ENCODE measurements around the gene TAPBP.

TAPBP gene

GRCh38 chr6:33335916-33336315 lies 22.0 kb upstream of the TAPBP start:
- DNase-seq (ENCODE audit: low spot score in 2 of 2) (no peak), ATAC-seq (ENCODE audit: low read depth) (no peak)
- no peaks in the 10 kb centered on the region for H3K36me3 Mint-ChIP-seq
- H3K4me1 Mint-ChIP-seq, result peaks cover 24% of the 10 kb centered on the region
- no peaks in the 10 kb centered on the region for H3K27me3 Mint-ChIP-seq
- no peak overlapping the region for H3K4me3 Mint-ChIP-seq
- no peak overlapping the region for H3K27ac Mint-ChIP-seq
- H3K9me3 Mint-ChIP-seq, result no peaks in the 10 kb centered on the region

- no peaks in the 10 kb centered on the region for H3K9me3 Mint-ChIP-seq
- H3K27ac Mint-ChIP-seq, result no peak overlapping the region
- no peaks in the 10 kb centered on the region for H3K27me3 Mint-ChIP-seq
- H3K4me1 Mint-ChIP-seq, result peaks cover 21% of the 10 kb centered on the region
- no peak for DNase-seq (ENCODE audit: low spot score in 2 of 2)
- no peaks in the 10 kb centered on the region for H3K36me3 Mint-ChIP-seq
- no peak for ATAC-seq (ENCODE audit: low read depth)
- no peak overlapping the region for H3K4me3 Mint-ChIP-seq
Observed at GRCh38 chr6:33333666-33334065, 19.8 kb upstream of the TAPBP start.

DNA sequence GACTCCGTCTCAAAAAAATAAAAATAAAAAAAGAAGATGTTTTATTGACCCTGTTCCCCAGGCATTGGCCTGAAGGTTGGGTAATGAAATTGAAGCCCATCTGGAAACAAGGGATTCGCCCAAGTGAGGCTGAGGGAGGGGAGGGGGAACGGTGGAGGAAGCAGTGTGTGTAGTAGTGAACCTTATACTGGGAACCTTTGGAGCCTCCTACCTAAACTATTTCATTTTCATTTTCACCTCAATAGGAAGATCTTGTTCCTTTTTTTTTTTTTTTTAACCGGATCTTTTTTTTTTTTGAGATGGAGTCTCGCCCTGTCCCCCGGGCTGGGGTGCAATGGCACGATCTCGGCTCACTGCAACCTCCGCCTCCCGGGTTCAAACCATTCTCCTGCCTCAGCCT lies 16.9 kb upstream of the TAPBP start:
- DNase-seq (ENCODE audit: low spot score in 2 of 2) (no peak), ATAC-seq (ENCODE audit: low read depth) (peak; percentile 59)
- Mint-ChIP-seq H3K27ac (no peak overlapping the region), H3K36me3 (no peaks in the 10 kb centered on the region), H3K4me3 (peak overlapping the region; percentile 29), H3K27me3 (no peaks in the 10 kb centered on the region), H3K9me3 (no peaks in the 10 kb centered on the region), H3K4me1 (peaks cover 23% of the 10 kb centered on the region)

DNA sequence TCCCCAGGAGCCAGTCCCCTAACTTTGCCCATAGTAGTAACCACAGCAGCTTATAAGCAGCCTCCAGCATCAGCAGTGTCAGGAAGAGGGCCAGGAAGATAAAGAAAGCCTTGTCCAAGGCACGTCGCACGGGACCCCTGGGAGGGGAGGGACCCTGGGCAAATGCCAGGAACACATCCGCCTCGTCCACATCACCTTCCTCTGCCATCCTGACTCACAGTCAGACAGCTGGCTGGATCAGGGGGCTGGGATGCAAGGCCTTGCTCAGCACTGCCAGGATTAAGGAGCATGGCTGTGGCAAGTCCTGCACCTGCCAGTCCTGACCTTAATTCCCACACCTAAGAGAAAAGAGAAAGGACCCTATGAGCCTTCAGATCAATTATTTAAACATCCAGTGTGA lies 15.2 kb upstream of the TAPBP start:
- Mint-ChIP-seq H3K4me1 (peaks cover 23% of the 10 kb centered on the region), H3K27ac (peak overlapping the region; percentile 16), H3K36me3 (no peaks in the 10 kb centered on the region), H3K27me3 (no peaks in the 10 kb centered on the region), H3K9me3 (no peaks in the 10 kb centered on the region), H3K4me3 (no peak overlapping the region)
- DNase-seq (ENCODE audit: low spot score in 2 of 2) (no peak), ATAC-seq (ENCODE audit: low read depth) (no peak)

DNA sequence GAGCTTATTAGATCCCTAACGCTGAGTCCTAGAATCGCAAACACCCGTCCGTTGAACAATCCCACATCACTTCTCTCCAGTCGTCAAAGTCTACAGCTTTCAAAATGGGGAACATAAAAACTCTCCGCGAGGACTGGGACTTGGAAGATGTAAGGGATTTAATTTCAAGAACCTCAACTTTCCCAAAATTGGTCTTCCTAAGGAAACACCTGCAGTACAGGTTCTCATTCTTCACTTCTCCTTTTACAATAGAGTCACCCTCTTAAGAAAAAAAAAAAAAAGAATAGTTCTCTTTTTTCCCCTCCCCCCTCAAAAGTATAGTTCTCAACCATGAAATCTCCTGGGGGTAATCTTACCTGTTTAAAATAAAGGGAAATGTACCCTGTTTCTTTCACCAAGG lies 10.2 kb upstream of the TAPBP start:
- ATAC-seq (ENCODE audit: low read depth), result peak; percentile 56
- Mint-ChIP-seq H3K27ac (peak overlapping the region; percentile 91), H3K4me3 (peak overlapping the region; percentile 98), H3K4me1 (peaks cover 41% of the 10 kb centered on the region), H3K9me3 (no peaks in the 10 kb centered on the region), H3K27me3 (no peaks in the 10 kb centered on the region), H3K36me3 (peaks cover 21% of the 10 kb centered on the region)
- DNase-seq (ENCODE audit: low spot score in 2 of 2), result peak in 1 of 2 donors; percentile 68

DNA sequence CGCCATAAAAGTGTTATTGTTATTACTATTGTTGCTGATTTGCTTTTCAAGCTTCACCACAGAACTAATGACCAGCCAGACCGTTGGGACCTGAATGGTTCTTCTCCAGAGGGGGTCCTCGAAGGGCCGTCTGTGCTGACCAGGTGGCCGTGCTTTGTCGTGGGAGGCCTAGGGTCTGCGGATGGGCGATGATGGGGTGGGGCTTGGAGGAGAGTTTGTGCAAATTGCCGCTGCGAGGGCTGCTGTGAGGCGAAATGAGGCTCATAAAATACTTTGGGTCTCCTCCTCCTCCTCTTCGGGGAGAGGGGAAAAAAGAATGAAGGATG lies 9.7 kb upstream of the TAPBP start:
- ATAC-seq (ENCODE audit: low read depth) (no peak), DNase-seq (ENCODE audit: low spot score in 2 of 2) (no peak)
- H3K27me3 Mint-ChIP-seq, result no peaks in the 10 kb centered on the region
- no peaks in the 10 kb centered on the region for H3K9me3 Mint-ChIP-seq
- H3K4me1 Mint-ChIP-seq, result peaks cover 43% of the 10 kb centered on the region
- H3K36me3 Mint-ChIP-seq, result peaks cover 25% of the 10 kb centered on the region
- H3K27ac Mint-ChIP-seq, result peak overlapping the region; percentile 91
- peak overlapping the region; percentile 98 for H3K4me3 Mint-ChIP-seq

GRCh38 chr6:33321227-33321626 lies 7.3 kb upstream of the TAPBP start:
- Mint-ChIP-seq H3K27ac (peak overlapping the region; percentile 91), H3K4me3 (peak overlapping the region; percentile 84), H3K9me3 (no peaks in the 10 kb centered on the region), H3K4me1 (peaks cover 54% of the 10 kb centered on the region), H3K36me3 (peaks cover 30% of the 10 kb centered on the region), H3K27me3 (no peaks in the 10 kb centered on the region)
- ATAC-seq (ENCODE audit: low read depth), result no peak
- DNase-seq (ENCODE audit: low spot score in 2 of 2), result no peak

GRCh38 chr6:33320315-33321181 lies 6.7 kb upstream of the TAPBP start:
- Mint-ChIP-seq H3K4me3 (peak overlapping the region; percentile 84), H3K36me3 (peaks cover 31% of the 10 kb centered on the region), H3K27ac (no peak overlapping the region), H3K4me1 (peaks cover 57% of the 10 kb centered on the region), H3K27me3 (no peaks in the 10 kb centered on the region), H3K9me3 (no peaks in the 10 kb centered on the region)
- ATAC-seq (ENCODE audit: low read depth), result no peak
- DNase-seq (ENCODE audit: low spot score in 2 of 2), result no peak

GRCh38 chr6:33319939-33320314 lies 6.0 kb upstream of the TAPBP start:
- no peaks in the 10 kb centered on the region for H3K9me3 Mint-ChIP-seq
- H3K36me3 Mint-ChIP-seq, result peaks cover 31% of the 10 kb centered on the region
- H3K27ac Mint-ChIP-seq, result no peak overlapping the region
- no peak for DNase-seq (ENCODE audit: low spot score in 2 of 2)
- H3K4me1 Mint-ChIP-seq, result peaks cover 63% of the 10 kb centered on the region
- ATAC-seq (ENCODE audit: low read depth), result no peak
- H3K27me3 Mint-ChIP-seq, result no peaks in the 10 kb centered on the region
- H3K4me3 Mint-ChIP-seq, result peak overlapping the region; percentile 60

DNA sequence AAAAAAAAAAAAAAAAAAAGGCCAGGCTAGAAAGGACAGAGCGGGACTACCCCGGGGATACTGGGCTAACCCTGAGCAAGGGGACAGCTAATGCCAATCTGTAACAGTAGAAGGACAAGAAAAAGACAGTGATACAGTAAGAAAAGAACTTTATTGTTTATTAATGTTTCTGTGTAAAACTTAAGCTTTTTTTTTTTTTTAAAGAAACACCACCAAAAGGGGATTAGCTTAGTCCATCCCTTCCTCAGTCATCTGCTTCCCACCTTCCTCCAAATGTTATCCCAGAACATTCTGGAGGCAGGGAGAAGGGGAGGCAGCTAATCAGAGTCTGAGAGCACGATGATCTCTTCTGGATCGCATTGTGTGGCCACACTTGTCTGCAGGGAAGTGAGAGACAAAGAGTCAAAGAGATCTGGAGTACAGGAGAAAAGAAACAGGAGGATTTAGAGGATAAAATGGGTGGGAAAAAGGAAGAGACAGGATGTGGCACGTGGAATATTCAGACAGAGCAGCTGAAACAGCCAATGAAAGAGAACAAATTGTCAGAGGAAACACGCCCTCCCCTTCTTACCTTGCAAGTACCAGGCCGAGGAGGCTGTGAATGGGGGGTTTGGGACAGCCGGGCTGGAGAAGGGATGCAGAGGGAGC lies 4.7 kb upstream of the TAPBP start:
- Mint-ChIP-seq H3K27ac (peak overlapping the region; percentile 100), H3K9me3 (no peaks in the 10 kb centered on the region), H3K36me3 (peaks cover 31% of the 10 kb centered on the region), H3K4me1 (peaks cover 61% of the 10 kb centered on the region), H3K27me3 (no peaks in the 10 kb centered on the region), H3K4me3 (peak overlapping the region; percentile 99)
- ATAC-seq (ENCODE audit: low read depth) (no peak), DNase-seq (ENCODE audit: low spot score in 2 of 2) (no peak)

- Mint-ChIP-seq H3K36me3 (peaks cover 34% of the 10 kb centered on the region), H3K9me3 (no peaks in the 10 kb centered on the region), H3K4me1 (peaks cover 60% of the 10 kb centered on the region), H3K27ac (peak within 1 kb of the TSS; percentile 100), H3K4me3 (peak within 1 kb of the TSS; percentile 99), H3K27me3 (no peaks in the 10 kb centered on the region)
- DNase-seq (ENCODE audit: low spot score in 2 of 2) (peak; percentile 91 to 94), ATAC-seq (ENCODE audit: low read depth) (peak; percentile 46)
Observed at GRCh38 chr6:33317669-33318425, 4.0 kb upstream of the TAPBP start, which contains the start of gene ZBTB22. ZBTB22 (minus strand) TSS chr6:33317744; CDS start chr6:33316916, 828 bp downstream.

DNA sequence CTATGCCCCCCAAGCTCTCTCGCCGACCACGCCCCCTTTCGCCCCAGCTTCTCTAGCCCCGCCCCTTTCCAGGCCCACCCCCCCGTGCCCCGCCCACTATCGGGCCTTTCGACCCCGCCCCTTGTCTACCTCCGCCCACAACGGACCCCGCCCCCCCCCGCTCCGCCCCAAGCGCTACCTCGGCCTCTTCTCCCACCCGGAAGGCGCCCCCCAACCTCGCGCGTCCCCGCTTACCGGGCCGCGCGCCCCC lies 3.5 kb upstream of the TAPBP start:
- peaks cover 37% of the 10 kb centered on the region for H3K36me3 Mint-ChIP-seq
- no peak for DNase-seq (ENCODE audit: low spot score in 2 of 2)

DNA sequence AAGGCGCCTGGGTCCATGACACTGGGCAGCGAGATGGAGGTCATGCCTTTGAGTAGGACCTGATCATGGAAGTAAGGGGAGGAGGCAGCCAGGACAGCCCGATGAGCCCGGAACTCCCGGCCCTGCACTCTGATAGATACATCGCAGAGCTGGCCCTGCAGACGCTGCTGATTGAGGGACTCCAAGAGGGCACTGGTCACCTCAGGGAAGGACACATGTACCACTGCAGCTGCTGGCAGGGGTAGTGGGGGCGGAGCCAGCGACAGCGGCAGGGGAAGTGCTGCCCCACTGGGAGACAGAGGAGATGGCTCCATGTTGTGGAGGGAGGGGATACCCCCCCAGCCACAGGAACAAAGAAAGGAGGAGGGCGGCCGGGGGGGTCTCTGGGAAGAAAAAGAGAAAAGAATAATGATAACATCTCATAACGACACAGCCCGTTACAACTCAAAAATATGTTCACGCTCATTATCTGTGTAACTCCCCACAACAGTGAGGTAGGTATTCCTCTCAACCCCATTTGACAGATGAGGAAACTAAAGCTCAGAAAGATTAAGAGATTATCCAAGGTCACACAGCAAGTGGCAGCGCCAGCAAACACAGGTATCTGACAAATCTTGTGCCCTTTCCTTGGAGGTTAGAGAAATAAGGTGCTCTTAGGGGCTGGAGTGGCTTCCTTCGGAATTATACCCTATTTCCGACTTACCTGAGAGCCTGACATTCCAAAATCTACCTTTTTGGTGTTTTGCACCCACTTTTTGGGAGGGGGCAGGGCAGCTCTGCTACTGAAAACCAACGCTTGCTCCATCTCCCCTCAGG lies 2.9 kb upstream of the TAPBP start:
- H3K36me3 Mint-ChIP-seq, result peaks cover 34% of the 10 kb centered on the region
- peak overlapping the region; percentile 99 for H3K4me3 Mint-ChIP-seq
- ATAC-seq (ENCODE audit: low read depth) (no peak), DNase-seq (ENCODE audit: low spot score in 2 of 2) (no peak)
- no peaks in the 10 kb centered on the region for H3K9me3 Mint-ChIP-seq
- no peaks in the 10 kb centered on the region for H3K27me3 Mint-ChIP-seq
- peaks cover 58% of the 10 kb centered on the region for H3K4me1 Mint-ChIP-seq
- H3K27ac Mint-ChIP-seq, result peak overlapping the region; percentile 100

More for the DNA sequence above, 3.5 kb upstream of the TAPBP start:
- Mint-ChIP-seq H3K4me3 (peak overlapping the region; percentile 99), H3K27me3 (no peaks in the 10 kb centered on the region), H3K4me1 (peaks cover 58% of the 10 kb centered on the region), H3K27ac (peak overlapping the region; percentile 100), H3K9me3 (no peaks in the 10 kb centered on the region)
- no peak for ATAC-seq (ENCODE audit: low read depth)

Measured in memory B cell (primary cell).